ENCODE data around the gene STX18. TPM values are rescaled to one million over a fixed set of nuclear protein-coding genes. Genes with fewer than 3 reads are reported as not detected.

The STX18 gene
- total RNA-seq, 6 experiments from 2014 or later = 11.7 to 18.4 (median 15.8) TPM

- Histone ChIP-seq H3K36me3 (no peaks in the 10 kb centered on the region), H3K9me3 (no peaks in the 10 kb centered on the region), H3K27me3 (no peaks in the 10 kb centered on the region), H3K4me1 (no peaks in the 10 kb centered on the region), H3K4me3 (no peak overlapping the region), H3K27ac (no peak overlapping the region)
- TF ChIP-seq POLR2A (IDR thresholded peaks at IDR 0.05) (no peak), CTCF (IDR thresholded peaks at IDR 0.05) (no peak)
- no peak for ATAC-seq
- DNase-seq = no peak
- intact Hi-C loops (cut with DNase I) = no loop called here
Observed at GRCh38 chr4:4446434-4446833, 95.4 kb downstream of the STX18 start.

GRCh38 chr4:4443821-4444220, 98.0 kb downstream of the STX18 start:
- 83% methylated on average over 1 of the region's 2 CpGs for WGBS (ENCODE audit: insufficient coverage, low coverage, low lambda C conversion rate, missing lambda C conversion rate)
- Histone ChIP-seq H3K27ac (no peak overlapping the region), H3K36me3 (no peaks in the 10 kb centered on the region), H3K9me3 (no peaks in the 10 kb centered on the region), H3K4me3 (no peak overlapping the region), H3K27me3 (no peaks in the 10 kb centered on the region), H3K4me1 (no peaks in the 10 kb centered on the region)
- ATAC-seq (no peak), DNase-seq (no peak)
- intact Hi-C loops (cut with DNase I) = no loop called here
- no peak for TF ChIP-seq CTCF (IDR thresholded peaks at IDR 0.05)
- TF ChIP-seq POLR2A (IDR thresholded peaks at IDR 0.05) = no peak

- Histone ChIP-seq H3K36me3 (peaks cover 0 to 20% (median 7%) of the 10 kb centered on the region in 4 donors), H3K27ac (no peak overlapping the region), H3K4me3 (no peak overlapping the region), H3K27me3 (no peaks in the 10 kb centered on the region), H3K9me3 (no peaks in the 10 kb centered on the region), H3K4me1 (no peaks in the 10 kb centered on the region)
- intact Hi-C loops (cut with DNase I) = no loop called here
- TF ChIP-seq CTCF (IDR thresholded peaks at IDR 0.05) (no peak), POLR2A (IDR thresholded peaks at IDR 0.05) (no peak)
- WGBS (ENCODE audit: insufficient coverage, low coverage, low lambda C conversion rate, missing lambda C conversion rate) = 72% methylated on average over 2 of the region's 2 CpGs
- DNase-seq (no peak), ATAC-seq (no peak)
Observed at GRCh38 chr4:4440333-4441061, 101.4 kb downstream of the STX18 start.

- intact Hi-C loops (cut with DNase I) = no loop called here
- H3K4me3 ChIP-seq = no peak overlapping the region
- ATAC-seq (no peak), DNase-seq (no peak)
- H3K27me3 ChIP-seq = no peaks in the 10 kb centered on the region
- no peaks in the 10 kb centered on the region for H3K9me3 ChIP-seq
- WGBS (ENCODE audit: insufficient coverage, low coverage, low lambda C conversion rate, missing lambda C conversion rate) = 81% methylated on average over 4 of the region's 4 CpGs
- H3K4me1 ChIP-seq = no peaks in the 10 kb centered on the region
- TF ChIP-seq POLR2A (IDR thresholded peaks at IDR 0.05) (no peak), CTCF (IDR thresholded peaks at IDR 0.05) (no peak)
- no peak overlapping the region for H3K27ac ChIP-seq
- peaks cover 0 to 20% (median 7%) of the 10 kb centered on the region in 4 donors for H3K36me3 ChIP-seq
Observed at GRCh38 chr4:4439782-4440181, 102.1 kb downstream of the STX18 start.

GRCh38 chr4:4438891-4439290, 103.0 kb downstream of the STX18 start:
- H3K9me3 ChIP-seq = no peaks in the 10 kb centered on the region
- no peaks in the 10 kb centered on the region for H3K4me1 ChIP-seq
- no peak overlapping the region for H3K4me3 ChIP-seq
- H3K27ac ChIP-seq = no peak overlapping the region
- DNase-seq (no peak), ATAC-seq (no peak)
- TF ChIP-seq CTCF (IDR thresholded peaks at IDR 0.05) (no peak), POLR2A (IDR thresholded peaks at IDR 0.05) (no peak)
- intact Hi-C loops (cut with DNase I) = no loop called here
- peaks cover 0 to 22% (median 7%) of the 10 kb centered on the region in 4 donors for H3K36me3 ChIP-seq
- no peaks in the 10 kb centered on the region for H3K27me3 ChIP-seq

All from right lobe of liver (tissue), 6 donors.